GM12873 (cell line): ENCODE measurements around the gene LY86.

Experiments
- TF ChIP-seq, protein P1 (sequence below): IDR thresholded peaks from 2 replicates; pipeline ENCODE4 v1.5.1; 2012; ENCODE audit warnings: low read depth, mild to moderate bottlenecking, moderate library complexity, low read length, control low read depth; ENCODE audit not compliant: insufficient read depth; ENCODE audit errors: missing control alignments

Gene LY86

GRCh38 chr6:6599468-6599873 lies 11.0 kb downstream of the LY86 start:
- TF ChIP-seq, protein P1, sequence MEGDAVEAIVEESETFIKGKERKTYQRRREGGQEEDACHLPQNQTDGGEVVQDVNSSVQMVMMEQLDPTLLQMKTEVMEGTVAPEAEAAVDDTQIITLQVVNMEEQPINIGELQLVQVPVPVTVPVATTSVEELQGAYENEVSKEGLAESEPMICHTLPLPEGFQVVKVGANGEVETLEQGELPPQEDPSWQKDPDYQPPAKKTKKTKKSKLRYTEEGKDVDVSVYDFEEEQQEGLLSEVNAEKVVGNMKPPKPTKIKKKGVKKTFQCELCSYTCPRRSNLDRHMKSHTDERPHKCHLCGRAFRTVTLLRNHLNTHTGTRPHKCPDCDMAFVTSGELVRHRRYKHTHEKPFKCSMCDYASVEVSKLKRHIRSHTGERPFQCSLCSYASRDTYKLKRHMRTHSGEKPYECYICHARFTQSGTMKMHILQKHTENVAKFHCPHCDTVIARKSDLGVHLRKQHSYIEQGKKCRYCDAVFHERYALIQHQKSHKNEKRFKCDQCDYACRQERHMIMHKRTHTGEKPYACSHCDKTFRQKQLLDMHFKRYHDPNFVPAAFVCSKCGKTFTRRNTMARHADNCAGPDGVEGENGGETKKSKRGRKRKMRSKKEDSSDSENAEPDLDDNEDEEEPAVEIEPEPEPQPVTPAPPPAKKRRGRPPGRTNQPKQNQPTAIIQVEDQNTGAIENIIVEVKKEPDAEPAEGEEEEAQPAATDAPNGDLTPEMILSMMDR: no peak

DNA sequence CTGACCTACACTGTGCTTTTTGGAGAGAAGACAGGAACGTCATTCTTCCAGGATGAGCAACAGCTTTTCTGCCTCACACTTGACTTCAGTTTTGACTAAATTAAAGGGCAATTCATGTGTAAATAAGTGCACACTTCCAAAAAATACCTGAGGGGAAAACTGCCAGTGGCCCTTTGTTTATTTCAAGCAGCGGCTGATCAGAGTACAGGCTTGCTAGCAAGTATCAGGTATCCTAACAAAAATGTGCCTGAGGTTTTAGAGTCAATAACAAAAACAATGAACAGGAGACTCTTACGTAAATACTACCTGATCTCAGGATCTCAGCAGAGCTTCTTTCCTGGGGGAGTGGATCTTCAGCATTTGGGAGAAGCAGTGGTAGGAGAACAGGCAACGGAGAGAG lies 12.4 kb downstream of the LY86 start:
- TF ChIP-seq, protein P1: no peak

GRCh38 chr6:6602262-6602661 lies 13.7 kb downstream of the LY86 start:
- TF ChIP-seq, protein P1: no peak

GRCh38 chr6:6603317-6603716 lies 14.8 kb downstream of the LY86 start:
- TF ChIP-seq, protein P1: no peak

GRCh38 chr6:6604015-6604414 lies 15.5 kb downstream of the LY86 start:
- TF ChIP-seq, protein P1: no peak

DNA sequence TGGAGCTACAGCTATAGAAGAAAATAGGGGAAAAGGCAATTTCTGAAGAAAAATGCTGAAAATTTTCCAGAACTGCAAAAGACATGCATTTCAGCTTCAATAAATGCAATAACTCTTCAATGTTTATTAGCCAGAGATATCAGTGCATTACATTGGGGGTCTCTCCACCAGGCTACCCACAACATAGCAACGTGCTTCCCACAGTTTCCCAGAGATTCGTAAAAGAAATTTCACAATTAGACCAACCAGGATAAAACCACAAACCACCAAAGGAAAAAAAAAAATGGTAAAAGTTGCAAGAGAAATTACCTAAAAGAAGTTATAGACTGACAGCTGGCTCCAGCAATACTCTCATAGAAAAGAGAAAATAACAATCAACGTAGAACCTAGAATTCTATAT lies 16.0 kb downstream of the LY86 start:
- TF ChIP-seq, protein P1: no peak

DNA sequence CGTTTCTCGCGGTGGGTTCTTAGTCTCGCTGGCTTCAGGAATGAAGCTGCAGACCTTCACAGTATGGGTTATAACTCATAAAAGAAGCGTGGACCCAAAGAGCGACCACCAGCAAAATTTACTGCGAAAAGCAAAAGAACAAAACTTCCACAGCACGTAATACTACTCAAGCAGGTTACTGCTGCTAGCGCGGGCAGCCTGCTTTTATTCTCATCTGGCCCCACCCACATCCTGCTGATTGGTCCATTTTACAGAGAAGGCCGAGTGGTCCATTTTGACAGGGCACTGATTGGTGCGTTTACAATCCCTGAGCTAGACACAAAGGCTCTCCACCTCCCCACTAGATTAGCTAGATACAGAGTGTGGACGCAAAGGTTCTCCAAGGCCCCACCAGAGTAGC lies 17.4 kb downstream of the LY86 start:
- TF ChIP-seq, protein P1: no peak
